Vagina (tissue), 2 donors: ENCODE measurements around the gene SIGLEC14. TPM values are rescaled to one million over a fixed set of nuclear protein-coding genes. Genes with fewer than 3 reads are reported as not detected.

Experiments used
- DNase-seq, 2 donors: peaks; one replicate each; pipeline ENCODE4 v3.0.0-alpha.2; 2017; ENCODE audit errors: extremely low spot score in 2 of 2
- H3K27ac ChIP-seq: fragments of 200-600 bp; sonication (generic); one replicate; pipeline ENCODE4 v1.5.1; 2019
- H3K27me3 ChIP-seq: fragments of 200-600 bp; sonication (generic); one replicate; pipeline ENCODE4 v1.5.1; 2019
- H3K36me3 ChIP-seq, 2 donors: fragments of 200-600 bp; sonication (generic); one replicate each; pipeline ENCODE4 v1.5.1; 2017 to 2019
- H3K4me1 ChIP-seq: fragments of 200-600 bp; sonication (generic); one replicate; pipeline ENCODE4 v1.5.1; 2019
- H3K4me3 ChIP-seq, 2 donors: fragments of 200-600 bp; sonication (generic); 1 replicate in 1 of 2; 2 replicates in 1 of 2; pipeline ENCODE4 v1.5.1; 2016 to 2019
- H3K9me3 ChIP-seq: fragments of 200-600 bp; sonication (generic); one replicate; pipeline ENCODE4 v1.5.1; 2019
- CTCF ChIP-seq, 3 experiments: fragments of 450-650 bp in 2 of 3; fragments of 200-600 bp in 1 of 3; sonication (generic) in 1 of 3; IDR thresholded peaks; one replicate each; pipeline ENCODE4 v1.5.1; 2017 to 2019; ENCODE audit warnings: antibody characterized with exemption in 3 of 3, mild to moderate bottlenecking in 2 of 3, moderate library complexity in 2 of 3
- POLR2A ChIP-seq, 2 donors: fragments of 450-650 bp; IDR thresholded peaks; one replicate each; pipeline ENCODE4 v1.6.1; 2017; ENCODE audit warnings: antibody characterized with exemption in 2 of 2, mild to moderate bottlenecking in 2 of 2, moderate library complexity in 2 of 2
- POLR2AphosphoS5 ChIP-seq, 2 donors: sonication (generic); formaldehyde crosslinking; IDR thresholded peaks; one replicate each; pipeline ENCODE4 v1.9.0; 2017; ENCODE audit warnings: antibody characterized with exemption in 2 of 2, mild to moderate bottlenecking in 2 of 2, low read depth in 1 of 2; ENCODE audit not compliant: insufficient read depth in 1 of 2
- intact Hi-C: fragments of 100-400 bp; cut with DNase I; formaldehyde crosslinking; loops from one replicate; pipeline ENCODE4 v1.15.1; 2023
- total RNA-seq: library from RNA; depleted of rRNA; stranded (reverse); fragments of >200 nt; gene quantifications from one replicate; pipeline ENCODE4 v1.2.3, GENCODE V29; 2016

The SIGLEC14 gene
- total RNA-seq, 1 donor from 2014 or later = not detected

- TF ChIP-seq CTCF (IDR thresholded peaks at IDR 0.05) (no peak), POLR2AphosphoS5 (IDR thresholded peaks at IDR 0.05; ENCODE audit: insufficient read depth in 1 of 2, low read depth in 1 of 2) (no peak), POLR2A (IDR thresholded peaks at IDR 0.05) (no peak)
- DNase-seq = no peak
- H3K9me3 ChIP-seq = no peaks in the 10 kb centered on the region
- no peak overlapping the region for H3K27ac ChIP-seq
- intact Hi-C loops = no loop called here
- H3K36me3 ChIP-seq = no peaks in the 10 kb centered on the region
- H3K27me3 ChIP-seq = no peaks in the 10 kb centered on the region
- no peaks in the 10 kb centered on the region for H3K4me1 ChIP-seq
- no peak overlapping the region for H3K4me3 ChIP-seq
Observed at GRCh38 chr19:51607077-51607476, 39.5 kb downstream of the SIGLEC14 start.

GRCh38 chr19:51602189-51602854 lies 44.3 kb downstream of the SIGLEC14 start:
- no peak for DNase-seq
- H3K4me3 ChIP-seq = no peak overlapping the region
- H3K36me3 ChIP-seq = no peaks in the 10 kb centered on the region
- H3K27ac ChIP-seq = no peak overlapping the region
- H3K27me3 ChIP-seq = peaks cover 4% of the 10 kb centered on the region
- TF ChIP-seq CTCF (IDR thresholded peaks at IDR 0.05) (no peak), POLR2A (IDR thresholded peaks at IDR 0.05) (no peak), POLR2AphosphoS5 (IDR thresholded peaks at IDR 0.05; ENCODE audit: insufficient read depth in 1 of 2, low read depth in 1 of 2) (no peak)
- intact Hi-C loops = no loop called here
- no peaks in the 10 kb centered on the region for H3K4me1 ChIP-seq
- no peaks in the 10 kb centered on the region for H3K9me3 ChIP-seq

- Histone ChIP-seq H3K4me1 (no peaks in the 10 kb centered on the region), H3K27ac (no peak overlapping the region), H3K36me3 (no peaks in the 10 kb centered on the region), H3K9me3 (no peaks in the 10 kb centered on the region), H3K4me3 (no peak overlapping the region), H3K27me3 (peaks cover 4% of the 10 kb centered on the region)
- no peak for DNase-seq
- intact Hi-C loops = no loop called here
- TF ChIP-seq POLR2AphosphoS5 (IDR thresholded peaks at IDR 0.05; ENCODE audit: insufficient read depth in 1 of 2, low read depth in 1 of 2) (no peak), CTCF (IDR thresholded peaks at IDR 0.05) (no peak), POLR2A (IDR thresholded peaks at IDR 0.05) (no peak)
Observed at GRCh38 chr19:51600940-51601580, 45.6 kb downstream of the SIGLEC14 start.

GRCh38 chr19:51599084-51599483 lies 47.5 kb downstream of the SIGLEC14 start:
- Histone ChIP-seq H3K27ac (no peak overlapping the region), H3K36me3 (no peaks in the 10 kb centered on the region), H3K4me1 (peaks cover 6% of the 10 kb centered on the region), H3K4me3 (no peak overlapping the region), H3K27me3 (peaks cover 4% of the 10 kb centered on the region), H3K9me3 (no peaks in the 10 kb centered on the region)
- DNase-seq = no peak
- intact Hi-C loops = no loop called here
- TF ChIP-seq POLR2AphosphoS5 (IDR thresholded peaks at IDR 0.05; ENCODE audit: insufficient read depth in 1 of 2, low read depth in 1 of 2) = no peak
- TF ChIP-seq POLR2A (IDR thresholded peaks at IDR 0.05) = no peak
- no peak for TF ChIP-seq CTCF (IDR thresholded peaks at IDR 0.05)
